HuH-7 (cell line): ENCODE measurements around the gene DIAPH1.

Experiments
- DNase-seq: peaks from one replicate; pipeline ENCODE4 v3.0.0; 2011; ENCODE audit warnings: low spot score

The DIAPH1 gene

GRCh38 chr5:141639357-141640050 lies 20.7 kb upstream of the DIAPH1 start:
- no peak for DNase-seq

GRCh38 chr5:141638771-141639170 lies 20.0 kb upstream of the DIAPH1 start:
- no peak for DNase-seq

- peak; percentile 60 for DNase-seq
Observed at GRCh38 chr5:141637767-141638419, 19.1 kb upstream of the DIAPH1 start.

- DNase-seq: peak; percentile 44
Observed at GRCh38 chr5:141637123-141637766, 18.4 kb upstream of the DIAPH1 start.

GRCh38 chr5:141636413-141637122 lies 17.8 kb upstream of the DIAPH1 start, which contains the start of the genes HDAC3 and RELL2:
Gene HDAC3 (minus strand): TSS chr5:141636849. CDS start chr5:141636790, 59 bp downstream.
Gene RELL2 (plus strand): TSS chr5:141636997. CDS start chr5:141638226, 1,229 bp downstream.
- DNase-seq: peak; percentile 93

- no peak for DNase-seq
Observed at GRCh38 chr5:141636106-141636412, 17.3 kb upstream of the DIAPH1 start.

- DNase-seq: no peak
Observed at GRCh38 chr5:141635646-141636045, 16.8 kb upstream of the DIAPH1 start.

- no peak for DNase-seq
Observed at GRCh38 chr5:141634720-141635119, 15.9 kb upstream of the DIAPH1 start.

GRCh38 chr5:141633871-141634561 lies 15.2 kb upstream of the DIAPH1 start:
- DNase-seq: no peak

- no peak for DNase-seq
Observed at GRCh38 chr5:141632650-141633049, 13.8 kb upstream of the DIAPH1 start.

- no peak for DNase-seq
Observed at GRCh38 chr5:141630570-141631140, 11.9 kb upstream of the DIAPH1 start.

- DNase-seq: no peak
Observed at GRCh38 chr5:141628175-141628788, 9.5 kb upstream of the DIAPH1 start.

GRCh38 chr5:141623611-141624010 lies 4.8 kb upstream of the DIAPH1 start:
- no peak for DNase-seq

GRCh38 chr5:141623186-141623585 lies 4.4 kb upstream of the DIAPH1 start:
- DNase-seq: no peak

GRCh38 chr5:141618030-141618803 lies 583 bp downstream of the DIAPH1 start:
- peak; percentile 58 for DNase-seq

- DNase-seq: no peak
Observed at GRCh38 chr5:141617682-141618029, 1.1 kb downstream of the DIAPH1 start.

- no peak for DNase-seq
Observed at GRCh38 chr5:141617128-141617527, 1.7 kb downstream of the DIAPH1 start.

GRCh38 chr5:141615991-141616720 lies 2.6 kb downstream of the DIAPH1 start:
- no peak for DNase-seq

GRCh38 chr5:141613344-141613743 lies 5.5 kb downstream of the DIAPH1 start:
- no peak for DNase-seq

- no peak for DNase-seq
Observed at GRCh38 chr5:141611289-141611688, 7.5 kb downstream of the DIAPH1 start.
